Measurements from ENCODE around the gene SLC50A1.
A peak's percentile ranks its signal among the peaks of the same experiment; 100 is the strongest.

Gene SLC50A1

GRCh38 chr1:155172732-155173477 is 37.3 kb downstream of the SLC50A1 start, which contains the start of gene KRTCAP2 (continued):
- TF ChIP-seq INSM2 (tag by site-specific recombination; IDR thresholded peaks at IDR 0.05) (no peak), ZNF518A (tag by site-specific recombination; conservative IDR thresholded peaks at IDR 0.05; ENCODE audit: low read depth) (0 out of 2 replicates have a peak, but pooled peaks have one; percentile 33), ZFP3 (tag by site-specific recombination; IDR thresholded peaks at IDR 0.05; ENCODE audit: low read depth) (no peak), ZNF843 (tag by site-specific recombination; IDR thresholded peaks at IDR 0.05) (0 out of 2 replicates have a peak, but pooled peaks have one; percentile 9), ZNF561 (tag by site-specific recombination; IDR thresholded peaks at IDR 0.05; ENCODE audit: borderline replicate concordance) (peak; percentile 20; the same call in 1 of the 2 replicates), ZBTB1 (tag by site-specific recombination; IDR thresholded peaks at IDR 0.05) (no peak), ZNF391 (tag by site-specific recombination; IDR thresholded peaks at IDR 0.05; ENCODE audit: borderline replicate concordance, low read depth) (0 out of 2 replicates have a peak, but pooled peaks have one; percentile 18), ZNF837 (tag by site-specific recombination; IDR thresholded peaks at IDR 0.05) (0 out of 2 replicates have a peak, but pooled peaks have one; percentile 26), ZBTB26 (tag by site-specific recombination; optimal IDR thresholded peaks at IDR 0.05) (peak; percentile 4), ZBTB6 (tag by site-specific recombination; IDR thresholded peaks at IDR 0.05) (0 out of 2 replicates have a peak, but pooled peaks have one; percentile 8), ZNF513 (tag by site-specific recombination; IDR thresholded peaks at IDR 0.05) (peak; percentile 84), ZBTB48 (tag by site-specific recombination; IDR thresholded peaks at IDR 0.05) (peak; percentile 26; the same call in 1 of the 2 replicates), ZBTB21 (tag by site-specific recombination; IDR thresholded peaks at IDR 0.05) (no peak), GLIS1 (tag by site-specific recombination; IDR thresholded peaks at IDR 0.05) (peak; percentile 92), ZNF48 (tag by site-specific recombination; IDR thresholded peaks at IDR 0.05) (no peak), ZFP37 (tag by site-specific recombination; IDR thresholded peaks at IDR 0.05) (peak; percentile 51; the same call in 1 of the 2 replicates), ZSCAN18 (tag by site-specific recombination; IDR thresholded peaks at IDR 0.05) (no peak), KLF17 (tag by site-specific recombination; IDR thresholded peaks at IDR 0.05) (peak; percentile 59; the same call in 1 of the 2 replicates), ZNF169 (tag by site-specific recombination; IDR thresholded peaks at IDR 0.05) (no peak), ZNF692 (tag by site-specific recombination; IDR thresholded peaks at IDR 0.05) (peak; percentile 90), ZFP69B (tag by site-specific recombination; IDR thresholded peaks at IDR 0.05) (peak; percentile 81), ZNF548 (tag by site-specific recombination; IDR thresholded peaks at IDR 0.05) (no peak), ZNF664 (tag by site-specific recombination; IDR thresholded peaks at IDR 0.05) (no peak), SP3 (tag by site-specific recombination; IDR thresholded peaks at IDR 0.05) (peak; percentile 65)

Data from HEK293 (cell line).